ENCODE results near the gene LYSMD4.

LYSMD4 gene

GRCh38 chr15:99703603-99704443 is 29.4 kb downstream of the LYSMD4 start (continued):
- TF ChIP-seq ZNF214 (tag by site-specific recombination; IDR thresholded peaks at IDR 0.05; ENCODE audit: borderline replicate concordance) (no peak), SCRT2 (tag by site-specific recombination; IDR thresholded peaks at IDR 0.05) (no peak), ZBTB44 (tag by site-specific recombination; IDR thresholded peaks at IDR 0.05) (peak; percentile 59; the same call in 1 of the 2 replicates), KLF1 (tag by site-specific recombination; IDR thresholded peaks at IDR 0.05) (no peak), ZNF292 (tag by site-specific recombination; IDR thresholded peaks at IDR 0.05; ENCODE audit: borderline replicate concordance, low read depth) (no peak), CTCF (tag by site-specific recombination; IDR thresholded peaks at IDR 0.05) (peak; percentile 47), ZNF660 (tag by site-specific recombination; IDR thresholded peaks at IDR 0.05) (peak; percentile 91; the same call in 1 of the 2 replicates), SP7 (tag by site-specific recombination; IDR thresholded peaks at IDR 0.05) (peak; percentile 59; the same call in 1 of the 2 replicates), ZNF140 (tag by site-specific recombination; IDR thresholded peaks at IDR 0.05) (no peak), ZBTB21 (tag by site-specific recombination; IDR thresholded peaks at IDR 0.05) (peak; percentile 62), ZNF692 (tag by site-specific recombination; IDR thresholded peaks at IDR 0.05) (peak; percentile 47; the same call in 1 of the 2 replicates), ZSCAN30 (tag by site-specific recombination; IDR thresholded peaks at IDR 0.05) (no peak), SCRT1 (tag by site-specific recombination; IDR thresholded peaks at IDR 0.05; ENCODE audit: borderline replicate concordance) (no peak), PRDM6 (tag by site-specific recombination; IDR thresholded peaks at IDR 0.05) (peak; percentile 81), ZNF76 (tag by site-specific recombination; IDR thresholded peaks at IDR 0.05; ENCODE audit: borderline replicate concordance, low read depth) (no peak), ZNF169 (tag by site-specific recombination; IDR thresholded peaks at IDR 0.05) (no peak), ZNF626 (tag by site-specific recombination; IDR thresholded peaks at IDR 0.05) (0 out of 2 replicates have a peak, but pooled peaks have one; percentile 7)

- no peaks in the 10 kb centered on the region for H3K9me3 ChIP-seq (ENCODE audit: control insufficient read depth, insufficient read depth, low read depth, low read length)
- peaks cover 3% of the 10 kb centered on the region for H3K4me1 ChIP-seq (ENCODE audit: control insufficient read depth, insufficient read depth, low read length)
- no peak overlapping the region for H3K4me3 ChIP-seq (ENCODE audit: low read depth, low read length)
- CTCF ChIA-PET = interaction anchor here (0.6 to 3.7 kb wide), 28 partner anchors 10 to 600 kb away, joined by 3 to 142 read pairs (median 10); partner anchors contain the start of gene MEF2A
- H3K36me3 ChIP-seq (ENCODE audit: control insufficient read depth in 2 of 2, insufficient read depth in 1 of 2, low read length in 2 of 2) = no peaks in the 10 kb centered on the region
- peak overlapping the region; percentile 25 for H3K27ac ChIP-seq (ENCODE audit: extremely low read depth, low read depth, low read length)
- POLR2A ChIA-PET = interaction anchor here (1.9 kb wide), 1 partner anchor 30 kb away, joined by 11 read pairs; the partner anchor contains the start of gene LYSMD4
- peak; percentile 90 for TF ChIP-seq PRDM10 (tag by site-specific recombination; IDR thresholded peaks at IDR 0.05)
- TF ChIP-seq ZNF580 (tag by site-specific recombination; IDR thresholded peaks at IDR 0.05) = no peak
- TF ChIP-seq ZNF701 (tag by site-specific recombination; IDR thresholded peaks at IDR 0.05) = no peak
- peak; percentile 86 for TF ChIP-seq ZNF362 (tag by site-specific recombination; IDR thresholded peaks at IDR 0.05)
- TF ChIP-seq ZFP41 (tag by site-specific recombination; IDR thresholded peaks at IDR 0.05; ENCODE audit: borderline replicate concordance) = no peak
These were observed 30.2 kb downstream of the LYSMD4 start for GRCh38 chr15:99702895-99703602.

All from HEK293 (cell line).